GM12878 (cell line): ENCODE results near the gene RPL27A. TPM values are rescaled to one million over a fixed set of nuclear protein-coding genes. Genes with fewer than 3 reads are reported as not detected.

Experiments
- ATAC-seq: fragments of 200-7000 bp; cut with Tn5 transposase; 3 replicates; pipeline ENCODE4 v1.9.1; 2020; ENCODE audit warnings: mild to moderate bottlenecking, moderate library complexity
- BruUV-seq: library from RNA; stranded (reverse); fragments of 400-500 nt; replicated peaks from 2 replicates; lab custom pipeline; 2021; lab: Mats Ljungman, UMichigan
- CTCF ChIA-PET: fragments of 300-600 bp; sonication (Branson Sonifier 250); formaldehyde crosslinking; extraction: SDS; loops from one replicate; lab custom pipeline; 2021; ENCODE audit warnings: inconsistent platforms; lab: Yijun Ruan, JAX
- POLR2A ChIA-PET: fragments of 350-600 bp; formaldehyde crosslinking; extraction: SDS; loops from one replicate; lab custom pipeline; 2021; ENCODE audit warnings: inconsistent platforms; lab: Charles Lee
- RAD21 ChIA-PET: fragments of 300-600 bp; sonication (Branson Sonifier 250); formaldehyde crosslinking; loops from one replicate; lab custom pipeline; 2023; ENCODE audit warnings: antibody characterized with exemption; ENCODE audit not compliant: unreplicated experiment; lab: Charles Lee
- SMC1A ChIA-PET: fragments of 300-600 bp; sonication (Branson Sonifier 250); formaldehyde crosslinking; loops from one replicate; lab custom pipeline; 2023; ENCODE audit not compliant: unreplicated experiment, uncharacterized antibody; lab: Charles Lee
- DNase-seq: peaks from one replicate; pipeline ENCODE4 v3.0.0-alpha.2; 2011; ENCODE audit warnings: low read depth, low spot score
- FAIRE-seq: peaks from 3 replicates; lab custom pipeline; 2011; peaks lifted over from hg19 to GRCh38; lab: Jason Lieb, UNC
- H2AFZ ChIP-seq: 2 replicates; pipeline ENCODE4 v1.6.0; 2011; ENCODE audit warnings: low read depth, low read length, control low read depth; ENCODE audit not compliant: control insufficient read depth
- H3K27ac ChIP-seq: 2 replicates; pipeline ENCODE4 v1.5.1; 2011; ENCODE audit warnings: control low read depth; ENCODE audit not compliant: control insufficient read depth, insufficient read depth
- H3K27me3 ChIP-seq, 2 experiments: replicated peaks in 1 of 2; 2 replicates each; pipeline versions ENCODE4 v1.6.0 to v1.6.1; 2011; ENCODE audit warnings: low read length in 1 of 2; ENCODE audit not compliant: control insufficient read depth in 2 of 2, insufficient read depth in 2 of 2
- H3K36me3 ChIP-seq, 2 experiments: 2 replicates each; pipeline ENCODE4 v1.5.1; 2011; ENCODE audit warnings: low read length in 1 of 2; ENCODE audit not compliant: control insufficient read depth in 2 of 2, insufficient read depth in 2 of 2
- H3K4me1 ChIP-seq: 2 replicates; pipeline ENCODE4 v1.6.1; 2011; ENCODE audit warnings: mild to moderate bottlenecking, low read length, moderate library complexity, mixed read lengths; ENCODE audit not compliant: control insufficient read depth, insufficient read depth
- H3K4me2 ChIP-seq: 2 replicates; pipeline ENCODE4 v1.6.0; 2011; ENCODE audit warnings: control low read depth; ENCODE audit not compliant: control insufficient read depth, insufficient read depth
- H3K4me3 ChIP-seq: fragments of 200-600 bp; sonication (generic); 2 replicates; pipeline ENCODE4 v1.5.1; 2016
- H3K79me2 ChIP-seq: 2 replicates; pipeline ENCODE4 v1.6.0; 2011; ENCODE audit warnings: low read length; ENCODE audit not compliant: control insufficient read depth, insufficient read depth
- H3K9ac ChIP-seq: 2 replicates; pipeline ENCODE4 v1.8.0; 2011; ENCODE audit warnings: low read length, control low read depth, mixed read lengths; ENCODE audit not compliant: control insufficient read depth, insufficient read depth
- H3K9me3 ChIP-seq: replicated peaks from 3 replicates; pipeline ENCODE4 v1.5.1; 2011; ENCODE audit warnings: mild to moderate bottlenecking, low read length; ENCODE audit not compliant: control insufficient read depth, insufficient read depth
- H4K20me1 ChIP-seq: 2 replicates; pipeline ENCODE4 v1.6.0; 2011; ENCODE audit not compliant: control insufficient read depth, insufficient read depth
- CEBPZ ChIP-seq: fragments of 150-350 bp; IDR thresholded peaks from 2 replicates; pipeline ENCODE4 v1.6.1; 2016; ENCODE audit warnings: low read depth, low read length
- KLF5 ChIP-seq: fragments of 450-650 bp; IDR thresholded peaks from 2 replicates; pipeline ENCODE4 v1.6.1; 2014; ENCODE audit warnings: mild to moderate bottlenecking; ENCODE audit not compliant: partially characterized antibody
- NR2C1 ChIP-seq: fragments of 450-650 bp; IDR thresholded peaks from 2 replicates; pipeline ENCODE4 v1.6.1; 2017; ENCODE audit warnings: antibody characterized with exemption, mild to moderate bottlenecking, moderate library complexity
- SMARCA5 ChIP-seq: fragments of 450-650 bp; IDR thresholded peaks from 2 replicates; pipeline ENCODE4 v1.6.1; 2017; ENCODE audit warnings: mild to moderate bottlenecking
- SREBF1 ChIP-seq: IDR thresholded peaks from 2 replicates; pipeline ENCODE4 v1.6.1; 2012; ENCODE audit warnings: mild to moderate bottlenecking, low read length
- TAF1 ChIP-seq: IDR thresholded peaks from 2 replicates; pipeline ENCODE4 v1.6.1; 2011; ENCODE audit warnings: mild to moderate bottlenecking, low read depth, low read length, borderline replicate concordance
- ZSCAN29 ChIP-seq: fragments of 450-650 bp; IDR thresholded peaks from 2 replicates; pipeline ENCODE4 v1.6.1; 2017; ENCODE audit warnings: mild to moderate bottlenecking, moderate library complexity
- WGBS: methylation state at CpG from one replicate; pipeline ENCODE4 v1.1.6; 2016; ENCODE audit warnings: low lambda C conversion rate; ENCODE audit not compliant: insufficient replicate concordance, insufficient coverage; ENCODE audit errors: missing lambda C conversion rate; 5-methylcytosine and 5-hydroxymethylcytosine counted together
- in situ Hi-C: fragments of 300-500 bp; cut with MboI; formaldehyde crosslinking; loops from 9 replicates; pipeline ENCODE4 v1.14.3; 2018; ENCODE audit warnings: mixed read lengths
- intact Hi-C: fragments of 100-400 bp; cut with micrococcal nuclease; formaldehyde crosslinking; loops from one replicate; pipeline ENCODE4 v1.14.2; 2022; ENCODE audit not compliant: unreplicated experiment
- polyA plus RNA-seq, 11 experiments: library from polyadenylated mRNA; depleted of rRNA in 4 of 11; unstranded in 6 of 11; stranded (reverse) in 5 of 11; fragments of >200 nt; fragmentation: Nextera tagmentation in 4 of 11; fragmentation: Illumina TruSeq in 1 of 11; extraction: Ambion mirVana in 4 of 11; extraction: Trizol in 1 of 11; gene quantifications; 1 replicate in 1 of 11; 2 replicates in 10 of 11; pipeline versions ENCODE4 v1.2.1 to v1.2.3, GENCODE V29; 2011 to 2016; ENCODE audit warnings: inconsistent platforms in 2 of 11, missing spikeins in 2 of 11, low read depth in 1 of 11
- total RNA-seq, 4 experiments: library from RNA; depleted of rRNA in 3 of 4; stranded (reverse); fragments of >200 nt in 3 of 4; fragmentation: Illumina TruSeq in 1 of 4; extraction: Trizol in 1 of 4; gene quantifications; 2 replicates each; pipeline versions ENCODE4 v1.2.1 to v1.2.3, GENCODE V29; 2013 to 2021

RPL27A gene
- total and polyA plus RNA-seq, 10 of the 15 experiments (the other 5 are each of a cell fraction or from before 2014, with no cell fraction given) = 978 to 4,776 (median 1,959) TPM

- H3K27ac ChIP-seq = no peak overlapping the region
- DNase-seq = no peak
- ATAC-seq = no peak
- in situ Hi-C loops = no loop called here
- WGBS = 100% methylated on average over 4 of the region's 4 CpGs
- no peaks in the 10 kb centered on the region for H3K27me3 ChIP-seq
- no TSS peak for BruUV-seq
- no peak overlapping the region for H3K4me2 ChIP-seq
- POLR2A ChIA-PET = no interaction called here
- TF ChIP-seq ZSCAN29 = no peak
- no peaks in the 10 kb centered on the region for H4K20me1 ChIP-seq
- H3K4me1 ChIP-seq = no peaks in the 10 kb centered on the region
- CTCF ChIA-PET = no interaction called here
- intact Hi-C loops = no loop called here
- SMC1A ChIA-PET = no interaction called here
- no peak overlapping the region for H2AFZ ChIP-seq
- no peak overlapping the region for H3K4me3 ChIP-seq
- no peaks in the 10 kb centered on the region for H3K79me2 ChIP-seq
- RAD21 ChIA-PET = no interaction called here
- H3K36me3 ChIP-seq = peaks cover 7 to 21% of the 10 kb centered on the region in 2 experiments
- no peak overlapping the region for H3K9ac ChIP-seq
- no peaks in the 10 kb centered on the region for H3K9me3 ChIP-seq
- FAIRE-seq = no peak
Measured at GRCh38 chr11:8646873-8647272, 35.7 kb upstream of the RPL27A start.

GRCh38 chr11:8649361-8649760 lies 33.2 kb upstream of the RPL27A start:
- POLR2A ChIA-PET = no interaction called here
- H3K4me1 ChIP-seq = no peaks in the 10 kb centered on the region
- WGBS = 67% methylated on average over 2 of the region's 2 CpGs
- no TSS peak for BruUV-seq
- no peaks in the 10 kb centered on the region for H4K20me1 ChIP-seq
- FAIRE-seq = no peak
- peaks cover 5 to 24% of the 10 kb centered on the region in 2 experiments for H3K36me3 ChIP-seq
- TF ChIP-seq CEBPZ (no peak), SREBF1 (no peak), TAF1 (no peak), SMARCA5 (no peak), KLF5 (no peak), NR2C1 (no peak)
- in situ Hi-C loops = no loop called here
- RAD21 ChIA-PET = interaction anchor here (0.9 kb wide), 1 partner anchor 33 kb away, joined by 3 read pairs; the partner anchor contains the start of genes RPL27A and TRIM66
- no peaks in the 10 kb centered on the region for H3K27me3 ChIP-seq
- no peak overlapping the region for H3K4me2 ChIP-seq
- no peak overlapping the region for H3K9ac ChIP-seq
- ATAC-seq = no peak
- intact Hi-C loops = no loop called here
- SMC1A ChIA-PET = no interaction called here
- no peak overlapping the region for H2AFZ ChIP-seq
- DNase-seq = no peak
- H3K27ac ChIP-seq = no peak overlapping the region
- H3K9me3 ChIP-seq = no peaks in the 10 kb centered on the region
- CTCF ChIA-PET = no interaction called here
- no peaks in the 10 kb centered on the region for H3K79me2 ChIP-seq
- no peak overlapping the region for H3K4me3 ChIP-seq
